Spleen (tissue), 11 donors: ENCODE data around the gene TEAD1. TPM values are rescaled to one million over a fixed set of nuclear protein-coding genes. Genes with fewer than 3 reads are reported as not detected.

Experiments
- DNase-seq: peaks from one replicate; pipeline ENCODE4 v3.0.0-alpha.2; 2020
- H3K27ac ChIP-seq, 8 donors: fragments of 200-600 bp; sonication (generic) in 7 of 8; 1 replicate in 4 of 8; 2 replicates in 4 of 8; pipeline versions ENCODE4 v1.5.0 to v1.8.0; 2016 to 2021; ENCODE audit warnings: inconsistent platforms in 4 of 8, mild to moderate bottlenecking in 4 of 8, moderate library complexity in 1 of 8
- H3K27me3 ChIP-seq, 7 donors: fragments of 200-600 bp; sonication (generic) in 6 of 7; replicated peaks in 1 of 7; 1 replicate in 4 of 7; 2 replicates in 3 of 7; pipeline versions ENCODE4 v1.5.0 to v1.8.0; 2016 to 2021; ENCODE audit warnings: inconsistent platforms in 3 of 7, mild to moderate bottlenecking in 1 of 7
- H3K36me3 ChIP-seq, 6 donors: fragments of 200-600 bp; sonication (generic) in 5 of 6; 1 replicate in 4 of 6; 2 replicates in 2 of 6; pipeline versions ENCODE4 v1.5.0 to v1.8.0; 2016 to 2021; ENCODE audit warnings: inconsistent platforms in 2 of 6
- H3K4me1 ChIP-seq, 6 donors: fragments of 200-600 bp; sonication (generic) in 5 of 6; 1 replicate in 3 of 6; 2 replicates in 3 of 6; pipeline versions ENCODE4 v1.5.0 to v1.8.0; 2016 to 2021; ENCODE audit warnings: inconsistent platforms in 3 of 6
- H3K4me3 ChIP-seq, 8 donors: fragments of 200-600 bp; sonication (generic) in 7 of 8; 1 replicate in 4 of 8; 2 replicates in 4 of 8; pipeline versions ENCODE4 v1.5.0 to v1.8.0; 2016 to 2021; ENCODE audit warnings: inconsistent platforms in 4 of 8, mild to moderate bottlenecking in 4 of 8, moderate library complexity in 2 of 8
- H3K9me3 ChIP-seq, 8 donors: fragments of 200-600 bp; sonication (generic) in 7 of 8; 1 replicate in 4 of 8; 2 replicates in 4 of 8; pipeline versions ENCODE4 v1.5.0 to v1.8.0; 2016 to 2021; ENCODE audit warnings: inconsistent platforms in 4 of 8
- CTCF ChIP-seq, 11 experiments: fragments of 200-600 bp in 7 of 11; fragments of 450-650 bp in 4 of 11; sonication (generic) in 4 of 11; IDR thresholded peaks in 8 of 11; conservative IDR thresholded peaks in 3 of 11; 1 replicate in 7 of 11; 2 replicates in 4 of 11; pipeline versions ENCODE4 v1.4.0 to v1.8.0; 2016 to 2021; ENCODE audit warnings: antibody characterized with exemption in 11 of 11, inconsistent platforms in 4 of 11, mild to moderate bottlenecking in 1 of 11
- POLR2A ChIP-seq, 3 donors: fragments of 450-650 bp; IDR thresholded peaks; one replicate each; pipeline ENCODE4 v1.5.1; 2017; ENCODE audit warnings: antibody characterized with exemption in 3 of 3, mild to moderate bottlenecking in 1 of 3
- POLR2AphosphoS5 ChIP-seq, 3 donors: sonication (generic); formaldehyde crosslinking; IDR thresholded peaks; one replicate each; pipeline ENCODE4 v1.5.1; 2017; ENCODE audit warnings: antibody characterized with exemption in 3 of 3
- WGBS, 5 donors: extraction: QIAGEN DNeasy Blood & Tissue Kit in 3 of 5; methylation state at CpG; one replicate each; pipeline versions ENCODE4 v1.1.5 to v1.1.7; 2013 to 2018; 5-methylcytosine and 5-hydroxymethylcytosine counted together
- intact Hi-C: fragments of 100-400 bp; cut with DNase I; formaldehyde crosslinking; loops from one replicate; pipeline ENCODE4 v1.15.0; 2023; ENCODE audit warnings: low total_unique reads
- polyA plus RNA-seq, 3 donors: library from polyadenylated mRNA; stranded (reverse); fragments of 200-250 nt; gene quantifications; one replicate each; pipeline ENCODE4 v1.2.1, GENCODE V29; 2013
- total RNA-seq, 7 donors: library from RNA; depleted of rRNA in 3 of 7; stranded (reverse); fragments of >200 nt in 3 of 7; fragmentation: NEBNext Ultra II Directional in 4 of 7; extraction: Animal tissue kit (Norgen Biotek cat#: 25700) in 4 of 7; gene quantifications; one replicate each; pipeline versions ENCODE4 v1.1.0 to v1.2.1, GENCODE V29; 2016 to 2021
- donor health status: healthy with polysubstance abuse.
- donor health status: DM: no; HTN: no; CAD: no; lungs with moderate emphysema.
- donor health status: DM: no; HTN: no; CAD: no.
- donor health status: Bipolar disorder and iron deficiency.
- donor health status: healthy.
- donor health status: DM: no; HTN: no; CAD: no.
- donor health status: DM: yes; HTN: yes; CAD: no.

The TEAD1 gene
- total and polyA plus RNA-seq, 10 donors, result 0.93 to 46.0 (median 18.6) TPM

GRCh38 chr11:12841946-12842630 lies 167.9 kb downstream of the TEAD1 start:
- Histone ChIP-seq H3K27me3 (no peaks in the 10 kb centered on the region), H3K4me3 (peak overlapping the region in 1 of 8 donors; percentile 32), H3K27ac (peak overlapping the region in 7 of 8 donors; percentile 4 to 45 (median 28)), H3K36me3 (no peaks in the 10 kb centered on the region), H3K9me3 (no peaks in the 10 kb centered on the region), H3K4me1 (peaks cover 3 to 27% (median 17%) of the 10 kb centered on the region in 6 donors)
- TF ChIP-seq POLR2AphosphoS5 (IDR thresholded peaks at IDR 0.05) (no peak), POLR2A (IDR thresholded peaks at IDR 0.05) (no peak), CTCF (IDR thresholded peaks at IDR 0.05 in 8 of 11, conservative IDR thresholded peaks at IDR 0.05 in 3 of 11) (no peak)
- no peak for DNase-seq
- intact Hi-C loops, result no loop called here
- 11 to 16% (median 15%) methylated on average over 9 of the region's 9 CpGs for WGBS, 5 donors

GRCh38 chr11:12842933-12843636 lies 168.9 kb downstream of the TEAD1 start:
- Histone ChIP-seq H3K36me3 (no peaks in the 10 kb centered on the region), H3K9me3 (no peaks in the 10 kb centered on the region), H3K4me3 (no peak overlapping the region), H3K27me3 (no peaks in the 10 kb centered on the region), H3K27ac (peak overlapping the region in 6 of 8 donors; percentile 4 to 45 (median 28)), H3K4me1 (peaks cover 3 to 27% (median 17%) of the 10 kb centered on the region in 6 donors)
- TF ChIP-seq POLR2A (IDR thresholded peaks at IDR 0.05) (no peak), POLR2AphosphoS5 (IDR thresholded peaks at IDR 0.05) (no peak), CTCF (IDR thresholded peaks at IDR 0.05 in 8 of 11, conservative IDR thresholded peaks at IDR 0.05 in 3 of 11) (no peak)
- DNase-seq, result no peak
- intact Hi-C loops, result no loop called here
- WGBS, 5 donors, result 58 to 62% (median 60%) methylated on average over 6 of the region's 6 CpGs

DNA sequence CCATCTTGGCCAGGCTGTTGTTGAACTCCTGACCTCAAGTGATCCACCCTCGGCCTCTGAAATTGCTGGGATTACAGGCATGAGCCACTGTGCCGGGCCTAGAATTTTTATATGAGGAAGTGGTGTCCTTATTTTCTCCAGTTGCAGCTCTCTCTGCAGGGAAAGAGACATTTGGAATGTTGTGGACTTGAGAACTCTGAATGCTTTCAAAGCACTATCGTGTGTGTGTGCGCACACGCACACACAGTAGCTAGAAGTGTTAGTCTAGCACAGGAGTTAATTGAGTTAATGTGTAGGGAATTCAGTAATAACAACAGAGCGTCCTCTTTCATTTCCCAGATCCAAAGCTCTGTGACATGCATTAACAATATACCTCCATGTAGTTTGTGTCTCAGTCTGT lies 170.9 kb downstream of the TEAD1 start:
- no peak for DNase-seq
- 87 to 92% (median 91%) methylated on average over 6 of the region's 6 CpGs for WGBS, 5 donors
- no peaks in the 10 kb centered on the region for H3K9me3 ChIP-seq
- H3K4me3 ChIP-seq, result no peak overlapping the region
- H3K4me1 ChIP-seq, result peaks cover 3 to 27% (median 17%) of the 10 kb centered on the region in 6 donors
- no peaks in the 10 kb centered on the region for H3K27me3 ChIP-seq
- no peak for TF ChIP-seq CTCF (IDR thresholded peaks at IDR 0.05 in 8 of 11, conservative IDR thresholded peaks at IDR 0.05 in 3 of 11)
- no peak for TF ChIP-seq POLR2A (IDR thresholded peaks at IDR 0.05)
- TF ChIP-seq POLR2AphosphoS5 (IDR thresholded peaks at IDR 0.05), result no peak
- H3K36me3 ChIP-seq, result no peaks in the 10 kb centered on the region
- intact Hi-C loops, result no loop called here
- H3K27ac ChIP-seq, result peak overlapping the region in 1 of 8 donors; percentile 10

- H3K27ac ChIP-seq, result no peak overlapping the region
- H3K36me3 ChIP-seq, result no peaks in the 10 kb centered on the region
- 87 to 90% (median 88%) methylated on average over 8 to 10 of the region's 10 CpGs for WGBS, 5 donors
- no peaks in the 10 kb centered on the region for H3K9me3 ChIP-seq
- no peak overlapping the region for H3K4me3 ChIP-seq
- no peak for DNase-seq
- intact Hi-C loops, result no loop called here
- no peak for TF ChIP-seq CTCF (IDR thresholded peaks at IDR 0.05 in 8 of 11, conservative IDR thresholded peaks at IDR 0.05 in 3 of 11)
- no peak for TF ChIP-seq POLR2AphosphoS5 (IDR thresholded peaks at IDR 0.05)
- TF ChIP-seq POLR2A (IDR thresholded peaks at IDR 0.05), result no peak
- no peaks in the 10 kb centered on the region for H3K27me3 ChIP-seq
- H3K4me1 ChIP-seq, result peaks cover 3 to 27% (median 17%) of the 10 kb centered on the region in 6 donors
These were observed 171.6 kb downstream of the TEAD1 start for GRCh38 chr11:12845739-12846358.
